Muscle layer of duodenum (tissue), 2 donors: ENCODE measurements around the gene LARP7.
"Not testable (repeated sequence)": the region's sequence is repeated elsewhere in the genome, so short reads cannot be mapped to it uniquely, and the experiment has no call there.

Source experiments
- H3K27ac ChIP-seq: one replicate; pipeline ENCODE4 v1.7.0; 2013; ENCODE audit warnings: mild to moderate bottlenecking, low read length
- H3K27me3 ChIP-seq: one replicate; pipeline ENCODE4 v1.7.0; 2013; ENCODE audit warnings: low read depth, mild to moderate bottlenecking, control low read depth, low read length
- H3K36me3 ChIP-seq, 2 donors: one replicate each; pipeline ENCODE4 v1.7.0; 2013; ENCODE audit warnings: low read length in 2 of 2, control low read depth in 1 of 2, mild to moderate bottlenecking in 1 of 2; ENCODE audit not compliant: insufficient read depth in 2 of 2, control insufficient read depth in 1 of 2
- H3K4me1 ChIP-seq, 2 donors: one replicate each; pipeline ENCODE4 v1.7.0; 2013; ENCODE audit warnings: low read length in 2 of 2, mild to moderate bottlenecking in 2 of 2, control low read depth in 1 of 2, moderate library complexity in 1 of 2; ENCODE audit not compliant: insufficient read depth in 2 of 2, control insufficient read depth in 1 of 2
- H3K4me3 ChIP-seq, 2 donors: one replicate each; pipeline ENCODE4 v1.7.0; 2013; ENCODE audit warnings: low read length in 2 of 2, low read depth in 1 of 2, mild to moderate bottlenecking in 1 of 2
- H3K9me3 ChIP-seq, 2 donors: one replicate each; pipeline ENCODE4 v1.7.0; 2013; ENCODE audit warnings: low read length in 2 of 2, control low read depth in 1 of 2, mild to moderate bottlenecking in 1 of 2; ENCODE audit not compliant: control insufficient read depth in 1 of 2
- donor health status: healthy.

LARP7 gene

GRCh38 chr4:112637552-112637866 is 566 bp downstream of the LARP7 start:
- peaks cover 6 to 28% of the 10 kb centered on the region in 2 donors for H3K4me1 ChIP-seq
- H3K4me3 ChIP-seq = peak overlapping the region; percentile 72 to 93
- H3K27me3 ChIP-seq = no peaks in the 10 kb centered on the region
- H3K9me3 ChIP-seq = no peaks in the 10 kb centered on the region
- H3K27ac ChIP-seq = peak overlapping the region; percentile 99
- peaks cover 3 to 6% of the 10 kb centered on the region in 2 donors for H3K36me3 ChIP-seq

- Histone ChIP-seq H3K4me1 (peaks cover 6 to 19% of the 10 kb centered on the region in 2 donors), H3K27ac (no peak overlapping the region)
These were observed 5.6 kb downstream of the LARP7 start for GRCh38 chr4:112642526-112642925.

GRCh38 chr4:112644595-112645535 is 7.9 kb downstream of the LARP7 start:
- not testable (repeated sequence) for H3K4me3 ChIP-seq, H3K27ac ChIP-seq, H3K27me3 ChIP-seq, H3K4me1 ChIP-seq, H3K9me3 ChIP-seq
- peaks cover 35 to 40% of the 10 kb centered on the region in 2 donors for H3K36me3 ChIP-seq

More at GRCh38 chr4:112642526-112642925, 5.6 kb downstream of the LARP7 start:
- Histone ChIP-seq H3K9me3 (no peaks in the 10 kb centered on the region), H3K36me3 (peaks cover 22 to 30% of the 10 kb centered on the region in 2 donors), H3K27me3 (no peaks in the 10 kb centered on the region), H3K4me3 (no peak overlapping the region)

- Histone ChIP-seq H3K4me1 (no peaks in the 10 kb centered on the region), H3K36me3 (peaks cover 38 to 40% of the 10 kb centered on the region in 2 donors), H3K4me3 (no peak overlapping the region), H3K27ac (no peak overlapping the region), H3K9me3 (no peaks in the 10 kb centered on the region), H3K27me3 (no peaks in the 10 kb centered on the region)
These were observed 8.8 kb downstream of the LARP7 start for GRCh38 chr4:112645541-112646329.

- Histone ChIP-seq H3K27me3 (no peaks in the 10 kb centered on the region), H3K36me3 (peaks cover 46 to 47% of the 10 kb centered on the region in 2 donors), H3K27ac (no peak overlapping the region), H3K4me1 (no peaks in the 10 kb centered on the region), H3K4me3 (no peak overlapping the region), H3K9me3 (no peaks in the 10 kb centered on the region)
These were observed 9.9 kb downstream of the LARP7 start for GRCh38 chr4:112646632-112647537.

GRCh38 chr4:112647785-112648184 is 10.8 kb downstream of the LARP7 start:
- H3K27me3 ChIP-seq = no peaks in the 10 kb centered on the region
- H3K9me3 ChIP-seq = no peaks in the 10 kb centered on the region
- no peak overlapping the region for H3K4me3 ChIP-seq
- H3K4me1 ChIP-seq = no peaks in the 10 kb centered on the region
- peaks cover 48 to 50% of the 10 kb centered on the region in 2 donors for H3K36me3 ChIP-seq
- no peak overlapping the region for H3K27ac ChIP-seq

- Histone ChIP-seq H3K27ac (no peak overlapping the region), H3K27me3 (no peaks in the 10 kb centered on the region), H3K9me3 (no peaks in the 10 kb centered on the region), H3K4me1 (no peaks in the 10 kb centered on the region), H3K36me3 (peaks cover 46 to 54% of the 10 kb centered on the region in 2 donors), H3K4me3 (no peak overlapping the region)
These were observed 11.5 kb downstream of the LARP7 start for GRCh38 chr4:112648263-112649054.

- Histone ChIP-seq H3K9me3 (no peaks in the 10 kb centered on the region), H3K4me1 (no peaks in the 10 kb centered on the region), H3K36me3 (peaks cover 46 to 60% of the 10 kb centered on the region in 2 donors), H3K4me3 (no peak overlapping the region), H3K27me3 (no peaks in the 10 kb centered on the region), H3K27ac (no peak overlapping the region)
These were observed 12.1 kb downstream of the LARP7 start for GRCh38 chr4:112649055-112649408.

GRCh38 chr4:112650332-112650731 is 13.4 kb downstream of the LARP7 start:
- Histone ChIP-seq H3K4me1 (no peaks in the 10 kb centered on the region), H3K9me3 (no peaks in the 10 kb centered on the region), H3K27ac (no peak overlapping the region), H3K27me3 (no peaks in the 10 kb centered on the region), H3K4me3 (no peak overlapping the region), H3K36me3 (peaks cover 53 to 68% of the 10 kb centered on the region in 2 donors)

GRCh38 chr4:112651641-112652040 is 14.7 kb downstream of the LARP7 start:
- H3K4me3 ChIP-seq = no peak overlapping the region
- no peaks in the 10 kb centered on the region for H3K27me3 ChIP-seq
- H3K36me3 ChIP-seq = peaks cover 49 to 67% of the 10 kb centered on the region in 2 donors
- H3K4me1 ChIP-seq = no peaks in the 10 kb centered on the region
- H3K9me3 ChIP-seq = no peaks in the 10 kb centered on the region
- no peak overlapping the region for H3K27ac ChIP-seq
